GM10248 (cell line): ENCODE results near the gene PFKFB4.
A peak's percentile ranks its signal among the peaks of the same experiment; 100 is the strongest.
"Not testable (repeated sequence)": the region's sequence is repeated elsewhere in the genome, so short reads cannot be mapped to it uniquely, and the experiment has no call there.

Experiments used
- CTCF ChIA-PET: fragments of 300-600 bp; sonication (Branson Sonifier 250); formaldehyde crosslinking; extraction: SDS; loops from one replicate; lab custom pipeline; 2021; ENCODE audit warnings: antibody characterized with exemption; lab: Yijun Ruan, JAX
- POLR2A ChIA-PET: fragments of 350-650 bp; sonication (Branson Sonifier 250); formaldehyde crosslinking; extraction: SDS; loops from one replicate; lab custom pipeline; 2020; ENCODE audit warnings: antibody characterized with exemption; lab: Yijun Ruan, JAX
- DNase-seq: peaks from one replicate; pipeline ENCODE4 v3.0.0; 2012; ENCODE audit errors: extremely low spot score
- CTCF ChIP-seq: IDR thresholded peaks from 2 replicates; pipeline ENCODE4 v1.5.1; 2012; ENCODE audit warnings: mild to moderate bottlenecking, low read depth; ENCODE audit errors: extremely low read depth, missing control alignments, control extremely low read depth

The PFKFB4 gene

GRCh38 chr3:48552111-48552951 is 4.3 kb downstream of the PFKFB4 start:
- ChIA-PET POLR2A (no interaction called here), CTCF (interaction anchor here (1.0 to 4.1 kb wide), 11 partner anchors 21 to 319 kb away, joined by 3 to 36 read pairs (median 4); partner anchors contain the start of gene ATRIP)
- DNase-seq = no peak
- no peak for TF ChIP-seq CTCF

- POLR2A ChIA-PET, DNase-seq: not testable (repeated sequence)
- CTCF ChIA-PET = interaction anchor here (1.0 to 4.1 kb wide), 7 partner anchors 8 to 151 kb away, joined by 3 to 36 read pairs (median 4); partner anchors contain the start of gene ATRIP
These were observed 5.0 kb downstream of the PFKFB4 start for GRCh38 chr3:48551651-48552050.

GRCh38 chr3:48548729-48549705 is 7.6 kb downstream of the PFKFB4 start:
- POLR2A ChIA-PET = interaction anchor here (0.7 kb wide), 1 partner anchor 789 kb away, joined by 3 read pairs; no protein-coding TSS in a partner anchor
- CTCF ChIA-PET = interaction anchor here (0.7 to 4.4 kb wide), 37 partner anchors 8 to 354 kb away, joined by 3 to 36 read pairs (median 4); partner anchors contain the start of genes ATRIP, CCDC51, PFKFB4 and SLC26A6
- DNase-seq = peak; percentile 79
- peak; percentile 83 for TF ChIP-seq CTCF

- DNase-seq = no peak
- ChIA-PET POLR2A (no interaction called here), CTCF (interaction anchor here (0.7 to 4.4 kb wide), 15 partner anchors 8 to 318 kb away, joined by 3 to 36 read pairs (median 7); partner anchors contain the start of gene PFKFB4)
- TF ChIP-seq CTCF = no peak
These were observed 8.5 kb downstream of the PFKFB4 start for GRCh38 chr3:48548126-48548525.

- TF ChIP-seq CTCF = no peak
- ChIA-PET CTCF (interaction anchor here (1.5 to 4.4 kb wide), 3 partner anchors 13 to 89 kb away, joined by 3 to 34 read pairs (median 7); no protein-coding TSS in a partner anchor), POLR2A (no interaction called here)
- DNase-seq = no peak
These were observed 10.3 kb downstream of the PFKFB4 start for GRCh38 chr3:48546203-48546829.

- ChIA-PET POLR2A (no interaction called here), CTCF (interaction anchor here (1.4 to 2.0 kb wide), 4 partner anchors 12 to 143 kb away, joined by 4 to 10 read pairs (median 7); partner anchors contain the start of gene PFKFB4)
- DNase-seq = no peak
- TF ChIP-seq CTCF = no peak
These were observed 12.5 kb downstream of the PFKFB4 start for GRCh38 chr3:48544141-48544540.
